GM19467 (cell line): ENCODE data around the gene UBN1.

Source experiments
- ATAC-seq: cut with Tn5 transposase; IDR thresholded peaks from one replicate; pipeline ENCODE4 v1.9.1; 2021; ENCODE audit warnings: mild to moderate bottlenecking, moderate library complexity; ENCODE audit not compliant: unreplicated experiment

The UBN1 gene, protein sequence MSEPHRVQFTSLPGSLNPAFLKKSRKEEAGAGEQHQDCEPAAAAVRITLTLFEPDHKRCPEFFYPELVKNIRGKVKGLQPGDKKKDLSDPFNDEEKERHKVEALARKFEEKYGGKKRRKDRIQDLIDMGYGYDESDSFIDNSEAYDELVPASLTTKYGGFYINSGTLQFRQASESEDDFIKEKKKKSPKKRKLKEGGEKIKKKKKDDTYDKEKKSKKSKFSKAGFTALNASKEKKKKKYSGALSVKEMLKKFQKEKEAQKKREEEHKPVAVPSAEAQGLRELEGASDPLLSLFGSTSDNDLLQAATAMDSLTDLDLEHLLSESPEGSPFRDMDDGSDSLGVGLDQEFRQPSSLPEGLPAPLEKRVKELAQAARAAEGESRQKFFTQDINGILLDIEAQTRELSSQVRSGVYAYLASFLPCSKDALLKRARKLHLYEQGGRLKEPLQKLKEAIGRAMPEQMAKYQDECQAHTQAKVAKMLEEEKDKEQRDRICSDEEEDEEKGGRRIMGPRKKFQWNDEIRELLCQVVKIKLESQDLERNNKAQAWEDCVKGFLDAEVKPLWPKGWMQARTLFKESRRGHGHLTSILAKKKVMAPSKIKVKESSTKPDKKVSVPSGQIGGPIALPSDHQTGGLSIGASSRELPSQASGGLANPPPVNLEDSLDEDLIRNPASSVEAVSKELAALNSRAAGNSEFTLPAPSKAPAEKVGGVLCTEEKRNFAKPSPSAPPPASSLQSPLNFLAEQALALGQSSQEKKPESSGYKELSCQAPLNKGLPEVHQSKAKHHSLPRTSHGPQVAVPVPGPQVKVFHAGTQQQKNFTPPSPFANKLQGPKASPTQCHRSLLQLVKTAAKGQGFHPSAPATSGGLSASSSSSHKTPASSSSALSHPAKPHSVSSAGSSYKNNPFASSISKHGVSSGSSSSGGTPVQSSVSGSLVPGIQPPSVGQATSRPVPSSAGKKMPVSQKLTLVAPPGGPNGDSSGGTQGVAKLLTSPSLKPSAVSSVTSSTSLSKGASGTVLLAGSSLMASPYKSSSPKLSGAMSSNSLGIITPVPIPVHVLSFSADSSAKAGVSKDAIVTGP (N-terminal part only)

DNA sequence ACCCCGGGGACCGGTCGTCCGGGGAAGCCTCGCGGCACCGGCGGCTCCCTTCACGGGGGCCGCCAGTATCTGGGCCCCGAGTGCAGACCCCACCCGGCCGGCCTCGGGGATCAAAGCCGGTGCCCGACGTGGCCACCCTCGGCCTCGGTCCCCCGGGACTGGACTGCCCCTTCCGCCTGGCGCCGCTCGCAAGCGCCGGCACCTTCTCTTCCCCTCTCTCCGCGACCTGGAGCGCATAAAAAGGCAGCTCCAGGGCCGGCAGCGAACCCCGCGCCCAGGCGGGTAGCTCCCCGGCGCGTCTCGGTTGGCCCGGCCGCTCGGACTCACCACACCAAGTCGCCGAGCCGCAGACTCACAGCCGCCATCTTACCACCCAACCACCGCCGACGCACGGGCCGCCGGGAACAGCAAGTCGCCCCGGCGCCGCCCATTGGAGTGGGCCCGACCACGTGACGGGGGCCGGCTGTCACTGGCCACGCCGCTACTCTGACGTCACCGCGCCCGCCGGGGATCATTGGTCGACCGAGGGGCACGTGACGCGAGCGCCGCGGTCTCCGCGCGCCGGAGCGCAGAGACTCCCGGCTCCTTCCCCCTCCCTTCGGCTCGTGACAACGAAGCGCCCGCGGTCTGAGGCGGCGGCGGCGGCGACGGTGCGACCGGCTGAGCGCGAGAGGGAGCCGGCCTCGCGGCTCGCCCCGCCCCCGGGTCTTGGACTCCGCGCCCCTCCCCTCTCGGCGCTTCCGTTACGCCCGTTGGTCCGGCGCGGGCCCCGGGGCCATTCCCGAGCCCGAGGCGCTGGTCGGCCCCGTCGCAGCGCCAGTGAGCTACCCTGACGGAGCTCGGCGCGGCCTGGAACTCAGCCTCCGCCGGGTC is at the start of gene UBN1, which contains the start of gene GLYR1:
Gene UBN1, plus strand, starts transcription at position 581 of the 873 bp plus-strand sequence. CDS start 5,437 bp downstream, outside the sequence.
Gene GLYR1, minus strand, starts transcription at position 388 of the 873 bp plus-strand sequence. Its CDS starts 23 bp downstream, at position 365.
- ATAC-seq = peak; percentile 81

DNA sequence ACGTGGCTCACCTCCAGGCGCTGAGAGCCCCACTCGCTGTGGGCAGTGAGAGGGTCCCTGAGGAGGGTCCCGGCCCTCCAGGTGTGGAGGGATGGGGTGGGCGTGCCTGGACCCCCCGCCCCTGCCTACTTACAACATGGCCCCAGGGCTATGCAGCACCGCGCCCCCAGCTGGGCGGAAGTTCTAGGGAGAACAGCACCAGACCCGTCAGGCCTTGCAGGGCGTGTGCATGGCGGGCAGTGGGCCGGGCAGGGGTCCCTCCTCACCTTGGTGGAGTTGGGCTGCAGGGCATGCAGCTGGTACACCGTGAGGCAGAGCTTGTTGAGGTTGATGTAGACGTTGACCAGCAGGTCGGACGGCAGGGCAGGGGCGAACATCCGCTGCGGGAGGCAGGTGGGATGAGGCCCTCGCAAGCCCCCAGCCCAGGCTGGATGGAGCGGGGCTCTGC is 49.5 kb upstream of the UBN1 start:
- ATAC-seq = no peak

DNA sequence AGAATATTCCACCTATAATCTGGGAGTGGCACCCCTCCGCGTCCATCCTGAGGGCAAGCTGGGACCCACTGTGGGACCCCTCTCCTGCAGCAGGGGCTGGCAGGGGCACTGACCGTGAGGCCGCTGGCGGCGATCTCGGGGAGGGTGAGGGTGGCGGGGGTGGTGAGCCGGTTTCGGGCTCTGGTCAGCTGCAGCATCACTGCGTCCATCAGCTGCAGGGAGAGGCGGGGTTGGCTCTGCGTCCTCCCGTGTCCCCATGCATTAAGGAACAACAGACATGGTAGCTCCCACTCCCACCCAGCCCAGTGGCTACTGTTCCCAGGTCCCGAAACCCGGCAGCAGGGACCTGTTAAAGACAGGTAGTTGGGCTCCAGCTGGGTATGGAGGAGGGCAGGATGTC is 48.8 kb upstream of the UBN1 start:
- no peak for ATAC-seq

DNA sequence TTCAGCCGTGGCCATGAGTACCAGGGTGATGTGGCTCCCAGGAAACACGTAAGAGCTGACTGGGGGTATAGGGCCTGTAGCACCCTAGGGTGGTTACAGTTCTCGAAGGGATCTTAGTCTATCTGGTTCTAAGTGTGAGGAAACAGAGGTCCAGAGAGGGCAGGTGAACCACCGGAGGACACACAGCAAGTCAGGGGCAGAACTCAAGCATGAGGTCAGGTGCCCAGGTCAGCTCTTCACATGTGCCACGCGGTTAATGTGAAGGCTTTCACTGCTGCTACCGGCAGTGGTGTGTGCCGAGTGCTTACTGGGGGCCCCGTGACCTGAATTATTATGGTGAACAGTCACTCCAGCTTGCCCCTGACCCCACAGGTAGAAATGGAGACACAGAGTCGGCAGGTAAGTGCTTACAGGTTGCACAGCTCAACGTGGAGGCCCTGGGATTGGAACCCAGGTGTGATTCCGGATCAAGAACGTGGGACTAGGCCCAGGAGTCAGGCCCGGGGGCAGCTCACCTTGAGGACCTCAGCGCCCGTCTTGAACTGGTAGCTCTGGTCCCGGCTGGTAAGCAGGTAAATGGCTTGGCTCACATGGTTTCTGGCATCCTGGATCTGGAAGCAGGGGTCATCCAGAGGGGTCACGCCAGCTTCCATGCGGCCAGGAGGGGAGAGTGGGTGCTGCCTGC is 48.0 kb upstream of the UBN1 start:
- no peak for ATAC-seq

DNA sequence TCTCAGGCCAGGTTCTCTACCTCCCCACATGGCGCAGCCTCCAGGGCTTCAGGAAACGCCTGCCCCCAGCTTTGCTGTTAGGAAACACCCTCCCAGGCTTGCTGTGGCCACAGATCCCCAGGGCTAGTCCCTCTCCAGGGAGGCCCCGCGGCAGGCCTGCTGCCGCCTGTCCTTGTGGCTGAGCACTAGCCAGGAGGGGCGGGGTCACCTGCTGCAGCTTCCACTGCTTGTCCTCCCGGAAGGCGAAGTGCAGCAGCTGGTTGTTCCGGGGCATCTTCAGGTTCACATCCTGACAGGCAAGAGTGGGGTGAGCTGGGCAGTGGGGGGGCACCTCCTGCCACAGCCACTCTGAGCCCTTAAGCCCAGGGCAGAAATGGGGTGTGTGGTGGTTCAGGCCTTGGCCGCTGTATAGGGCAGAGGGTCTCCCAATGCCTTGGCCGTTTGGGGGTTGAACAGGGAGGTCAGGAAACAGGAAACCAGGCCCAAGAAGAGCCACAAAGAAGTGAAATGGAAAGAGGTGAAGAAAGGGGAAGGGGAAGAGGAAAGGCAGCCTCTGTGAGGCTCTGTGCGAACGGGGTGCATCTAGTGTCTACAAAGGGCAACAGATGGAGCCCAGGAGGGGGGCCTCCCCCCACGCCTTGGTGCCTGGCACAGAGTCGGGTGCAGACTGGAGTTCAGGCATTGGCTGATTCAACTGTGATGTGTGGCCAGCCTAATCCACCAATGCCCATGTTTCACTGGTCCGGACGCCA is 46.8 kb upstream of the UBN1 start:
- no peak for ATAC-seq

DNA sequence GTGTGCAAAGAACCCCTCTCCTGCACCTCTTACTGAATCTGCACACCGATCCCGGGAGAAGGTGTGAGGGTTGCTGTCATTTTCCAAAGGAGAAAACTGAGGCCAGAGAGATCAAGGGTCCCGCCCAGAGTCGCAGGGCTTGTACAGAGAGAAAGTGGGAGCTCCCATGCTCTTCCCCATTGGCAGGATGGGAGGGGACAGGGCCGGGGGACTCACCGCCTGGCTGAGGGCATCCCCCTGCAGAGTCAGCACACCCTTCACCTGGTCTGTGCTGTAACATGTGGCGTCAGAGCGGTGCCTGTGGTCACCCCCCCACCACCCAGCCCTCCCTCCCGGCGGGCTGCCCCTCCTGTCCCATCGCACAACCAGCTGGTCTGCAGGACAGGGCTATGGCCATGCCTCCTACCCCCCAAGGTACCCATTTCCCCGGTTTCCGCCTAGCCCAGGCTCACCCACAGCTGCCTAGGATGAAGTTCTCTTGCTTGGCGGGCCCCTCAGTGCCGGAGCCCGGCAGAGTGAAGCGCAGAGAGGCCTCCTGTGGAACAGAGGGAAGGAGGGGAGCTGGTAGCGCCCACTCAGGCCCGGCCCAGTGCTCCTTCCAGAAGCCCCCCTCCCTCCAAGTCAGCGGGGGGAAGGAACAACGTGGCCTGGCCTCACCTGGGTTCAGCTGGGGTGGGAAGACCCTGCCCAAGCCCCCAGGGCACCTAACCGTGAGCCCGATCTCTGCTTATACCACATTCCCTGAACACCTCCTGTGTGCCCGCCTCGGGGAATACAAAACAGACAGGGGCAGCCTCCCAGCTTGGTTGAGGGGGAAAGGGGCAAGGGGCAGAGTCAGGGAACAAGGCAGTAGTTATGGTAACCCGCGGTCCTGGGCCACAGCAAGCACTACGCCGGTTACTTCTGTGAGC is 46.0 kb upstream of the UBN1 start:
- no peak for ATAC-seq

DNA sequence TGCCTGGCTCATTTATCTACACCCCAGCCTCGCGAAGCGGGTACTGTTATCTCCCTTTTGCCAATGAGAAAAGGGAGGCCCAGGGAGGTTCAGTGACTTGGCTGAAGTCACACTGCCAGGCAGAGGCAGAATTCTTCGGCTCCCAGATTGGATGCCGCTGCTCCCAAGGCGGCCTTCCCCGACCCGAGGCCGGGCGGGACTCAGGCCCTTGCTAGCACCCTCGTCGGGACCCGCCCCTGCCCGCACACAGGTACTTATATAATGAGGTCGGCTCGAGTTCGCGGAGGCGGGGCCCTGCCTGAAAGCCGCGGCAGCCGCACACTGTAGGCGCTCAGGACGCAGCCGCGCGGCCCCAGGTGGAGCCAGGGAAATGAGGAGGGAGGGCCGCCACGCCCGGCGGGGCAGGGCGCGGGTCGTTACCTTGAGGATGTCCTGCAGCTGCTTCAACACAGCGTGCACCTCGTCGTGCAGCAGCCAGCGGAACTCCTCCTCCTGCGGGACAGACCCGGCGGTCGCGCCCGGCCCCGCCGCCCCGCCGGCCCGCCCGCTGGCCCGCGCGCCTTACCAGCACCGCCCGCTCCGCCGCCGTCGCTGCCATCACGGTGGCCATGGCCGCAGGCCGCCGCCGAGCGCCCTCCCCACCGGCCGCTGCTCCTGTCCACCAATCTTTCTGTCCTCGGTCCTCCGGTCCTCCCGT is 45.2 kb upstream of the UBN1 start, which contains the start of gene ROGDI:
Gene ROGDI, minus strand, starts transcription at position 672 of the 697 bp plus-strand sequence. Its CDS starts 62 bp downstream, at position 610.
- ATAC-seq = peak; percentile 48

DNA sequence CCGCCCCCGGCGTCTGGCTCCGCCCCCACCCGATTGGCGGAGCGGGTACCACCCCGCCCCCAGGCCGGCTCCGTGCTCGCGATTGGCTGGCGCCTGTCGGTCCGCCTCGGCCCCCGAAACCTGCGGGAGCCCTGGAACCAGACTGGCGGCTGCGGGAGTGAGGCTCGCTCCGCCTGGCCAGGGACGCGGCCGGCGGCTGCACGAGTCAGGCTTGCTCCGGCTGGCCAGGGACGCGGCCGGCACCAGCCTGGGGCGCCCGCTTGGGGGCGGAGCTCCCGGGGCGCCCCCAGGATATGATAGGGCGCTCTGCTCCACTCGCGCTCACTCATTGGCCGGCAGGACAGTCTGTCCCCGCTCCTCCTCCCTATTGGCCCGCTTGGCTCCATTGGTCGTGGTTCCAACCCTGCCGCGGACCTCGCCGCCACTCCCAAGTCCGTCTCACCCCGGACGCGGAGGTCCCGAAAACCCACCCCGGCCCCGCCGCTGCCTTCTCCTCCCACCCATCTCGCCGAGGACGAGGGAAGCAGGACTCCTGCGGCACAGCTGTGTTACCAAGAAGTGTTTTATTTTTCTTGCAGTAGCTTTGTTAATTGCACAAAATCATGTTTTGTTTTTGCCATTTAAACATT is 44.5 kb upstream of the UBN1 start:
- peak; percentile 86 for ATAC-seq

DNA sequence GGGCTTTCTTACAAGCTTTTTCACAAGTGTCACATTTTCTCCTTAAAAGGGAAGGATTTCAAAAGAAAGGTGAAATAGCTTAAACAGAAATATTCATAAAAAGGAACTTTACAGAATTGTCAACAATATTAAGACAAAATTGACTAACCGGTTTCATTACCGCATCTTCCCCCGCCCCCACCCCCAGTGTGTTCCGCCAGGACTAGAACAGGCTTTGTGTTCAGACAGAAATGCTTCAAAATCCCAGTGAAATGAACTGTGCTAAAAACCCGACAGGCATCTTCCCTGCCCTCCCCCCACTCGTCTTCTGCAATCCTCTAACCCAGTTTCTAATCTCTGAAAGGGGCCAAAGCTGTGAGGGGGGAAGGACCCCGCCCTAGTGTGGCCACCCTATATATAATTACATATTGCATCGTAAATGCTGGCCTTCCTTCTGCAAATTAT is 43.9 kb upstream of the UBN1 start:
- no peak for ATAC-seq

DNA sequence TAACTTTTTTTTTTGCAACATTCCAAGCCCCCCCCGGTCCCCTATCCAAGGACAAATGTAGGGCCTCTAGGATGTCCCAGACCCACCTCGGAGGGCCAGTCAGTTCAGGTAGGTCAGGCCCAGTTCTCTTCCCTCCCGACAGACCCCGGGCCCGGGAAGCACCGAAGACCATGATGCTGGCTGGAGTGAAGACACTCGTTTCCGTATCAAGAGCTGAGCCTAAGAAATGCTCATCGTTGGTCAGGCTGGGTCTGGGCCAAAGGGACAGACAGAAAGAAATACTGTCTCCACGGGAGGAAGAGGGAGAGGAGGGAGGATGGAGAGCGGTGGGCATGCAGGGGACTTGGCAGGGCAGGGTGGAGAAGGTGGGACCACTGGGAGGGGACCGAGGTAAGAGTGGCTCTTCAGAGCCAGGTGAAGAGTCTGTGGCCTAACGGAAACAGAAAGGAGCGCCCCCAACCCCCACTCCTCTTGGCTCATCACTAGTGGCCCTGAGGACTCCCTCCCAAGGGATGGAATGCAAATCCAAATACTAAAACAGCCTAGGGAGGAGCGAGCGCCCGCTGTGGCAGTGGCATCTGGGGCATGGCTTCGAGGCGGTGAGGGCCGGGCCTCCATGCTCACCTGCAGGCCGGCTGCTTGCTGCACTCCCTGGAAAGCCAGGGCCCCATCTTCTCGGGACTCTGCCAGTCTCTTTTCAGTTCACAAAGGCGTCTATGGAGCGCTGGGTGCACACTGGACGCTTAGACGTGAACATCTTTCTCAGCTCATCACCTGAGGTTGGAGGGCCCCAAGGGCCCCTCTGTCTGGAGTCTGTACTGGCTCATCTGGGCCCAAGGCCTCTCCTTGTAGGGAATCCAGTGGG is 43.2 kb upstream of the UBN1 start:
- no peak for ATAC-seq

DNA sequence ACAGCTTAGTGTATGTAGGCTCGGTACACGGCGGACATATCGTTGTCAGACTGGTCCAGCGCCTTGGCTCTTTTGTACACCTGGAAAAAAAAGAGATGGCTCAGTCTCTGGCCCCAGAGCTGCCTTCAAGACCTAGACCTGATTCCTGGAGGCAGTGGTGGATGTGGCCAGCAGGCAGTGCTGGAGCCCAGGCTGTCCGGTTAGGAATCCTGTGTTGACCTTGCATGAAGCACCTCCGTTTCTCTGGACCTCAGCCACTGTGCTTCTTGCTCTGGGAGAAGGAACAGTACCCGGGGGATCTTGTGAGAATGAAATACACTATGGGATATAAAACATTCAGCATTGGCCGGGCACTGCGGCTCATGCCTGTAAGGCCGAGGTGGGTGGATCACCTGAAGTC is 42.0 kb upstream of the UBN1 start:
- ATAC-seq = no peak

DNA sequence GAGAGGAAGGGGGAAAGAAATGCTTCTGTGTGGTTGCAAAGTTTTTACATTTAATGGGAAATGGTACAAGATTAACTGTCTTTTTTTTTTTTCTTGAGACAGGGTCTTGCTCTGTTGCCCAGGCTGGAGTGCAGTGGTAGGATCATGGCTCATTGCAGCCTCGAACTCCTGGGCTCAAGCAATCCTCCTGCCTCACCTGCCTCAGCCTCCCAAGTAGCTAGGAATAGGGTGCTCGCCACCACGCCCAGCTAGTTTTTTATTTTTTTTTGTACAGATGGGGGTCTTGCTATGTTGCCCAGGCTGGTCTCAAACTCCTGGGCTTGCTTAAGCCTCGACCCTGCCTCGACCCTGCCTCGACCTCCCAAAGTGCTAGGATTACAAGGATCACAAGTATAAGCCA is 41.0 kb upstream of the UBN1 start:
- ATAC-seq = no peak

DNA sequence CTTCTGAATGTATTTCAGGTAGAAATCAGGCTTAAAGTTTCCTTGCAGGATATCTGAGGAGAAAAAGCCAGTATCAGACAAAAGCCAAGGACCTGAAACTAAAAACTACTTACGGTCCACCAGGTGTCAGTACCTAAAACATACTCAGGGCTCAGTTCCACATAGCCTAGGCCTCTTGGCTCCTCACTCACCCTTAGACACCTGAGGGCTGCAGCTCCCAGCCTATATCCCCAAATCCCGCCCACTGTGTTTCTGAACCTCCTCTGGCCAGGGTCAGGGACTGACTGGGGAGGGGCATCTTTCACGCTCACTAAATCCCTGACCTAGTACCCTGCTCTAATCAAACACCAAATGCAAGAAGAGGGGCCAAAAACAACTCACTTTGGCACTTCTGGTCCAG is 36.0 kb upstream of the UBN1 start:
- ATAC-seq = no peak

DNA sequence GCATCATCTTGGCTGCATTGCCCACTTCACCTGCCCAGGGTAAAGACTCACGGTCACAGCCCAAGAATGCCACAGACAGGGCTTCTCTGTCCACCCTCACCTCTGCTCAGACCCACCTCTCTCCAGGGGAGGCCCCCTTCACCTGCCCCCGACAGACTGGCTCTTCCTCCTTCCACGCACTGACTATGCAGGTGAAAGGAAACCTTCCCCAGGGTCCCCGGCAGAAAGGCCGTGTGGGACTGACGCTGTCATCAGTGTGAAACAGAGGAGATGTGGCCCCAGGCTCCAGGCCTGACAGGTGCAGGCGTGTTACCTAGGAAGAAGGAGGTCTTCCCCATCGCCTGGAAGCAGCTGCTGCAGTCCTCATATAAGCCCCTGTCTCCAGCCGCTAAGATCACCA is 35.5 kb upstream of the UBN1 start:
- ATAC-seq = no peak

DNA sequence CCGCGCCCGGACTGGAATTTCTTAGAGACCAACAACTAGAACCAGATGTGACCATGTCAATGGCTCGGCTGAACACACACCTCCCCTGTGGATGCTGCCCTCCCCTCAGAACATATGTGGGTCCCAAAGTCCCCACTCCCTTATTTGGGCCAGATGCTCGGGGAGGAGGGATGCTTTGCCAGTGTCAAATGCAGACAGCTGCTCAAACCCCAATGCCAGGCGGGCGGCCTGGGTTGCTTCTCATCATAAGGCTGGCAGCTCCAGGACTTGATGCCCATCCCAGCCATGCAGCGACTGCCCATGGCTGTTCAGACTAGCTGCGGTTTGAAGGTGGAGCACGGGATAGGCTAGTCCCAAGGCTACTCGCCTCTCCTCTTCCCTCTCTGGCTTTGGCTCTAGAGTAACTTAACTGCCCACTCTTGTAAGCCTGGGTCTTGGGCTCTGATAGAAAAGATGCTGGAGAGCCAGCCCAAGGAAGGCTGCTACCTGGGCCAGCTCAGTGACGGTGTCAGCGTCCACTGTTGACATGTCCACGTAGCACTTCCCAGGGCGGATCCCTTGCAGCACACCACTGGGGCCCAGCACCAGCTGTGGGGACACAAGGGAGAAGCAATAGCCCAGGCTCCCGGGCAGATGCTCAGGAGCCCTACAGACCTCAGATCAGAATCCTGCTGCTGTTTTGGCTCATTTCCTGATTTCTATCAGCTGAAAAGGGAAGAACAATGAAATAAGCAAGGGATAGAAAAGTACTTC is 33.9 kb upstream of the UBN1 start:
- no peak for ATAC-seq
